Measurements from ENCODE around the gene CHRNA7.

GRCh38 chr15:32029409-32029861 lies 880 bp upstream of the CHRNA7 start:
- peak in 2 of 4 experiments; percentile 13 to 40 for TF ChIP-seq CTCF (IDR thresholded peaks at IDR 0.05)
- TF ChIP-seq POLR2A (IDR thresholded peaks at IDR 0.05): no peak
- no peak for TF ChIP-seq POLR2AphosphoS5 (IDR thresholded peaks at IDR 0.05)
